SK-N-MC (cell line): ENCODE data around the gene ATXN1.
"Not testable (repeated sequence)": the region's sequence is repeated elsewhere in the genome, so short reads cannot be mapped to it uniquely, and the experiment has no call there.

ENCODE experiments used
- EZH2 ChIP-seq: fragments of 200-600 bp; sonication (generic); IDR thresholded peaks from one replicate; pipeline ENCODE4 v1.6.1; 2017; ENCODE audit warnings: antibody characterized with exemption
- POLR2AphosphoS5 ChIP-seq: IDR thresholded peaks from 2 replicates; pipeline ENCODE4 v1.6.1; 2012; ENCODE audit warnings: mild to moderate bottlenecking, low read depth, low read length, borderline replicate concordance

- TF ChIP-seq POLR2AphosphoS5, EZH2: not testable (repeated sequence)
Measured at GRCh38 chr6:16702627-16703378, 58.5 kb downstream of the ATXN1 start.
